GM20000 (cell line): ENCODE measurements around the gene CCDC170.
"Not testable (repeated sequence)": the region's sequence is repeated elsewhere in the genome, so short reads cannot be mapped to it uniquely, and the experiment has no call there.

Source experiments
- DNase-seq: peaks from one replicate; pipeline ENCODE4 v3.0.0; 2012; ENCODE audit warnings: low spot score
- CTCF ChIP-seq: IDR thresholded peaks from 2 replicates; pipeline ENCODE4 v1.5.1; 2012; ENCODE audit warnings: mild to moderate bottlenecking, control low read depth; ENCODE audit errors: extremely low read depth, missing control alignments

The CCDC170 gene

GRCh38 chr6:151493804-151494234, at the start of gene CCDC170:
CCDC170 (plus strand) TSS chr6:151494017; CDS start chr6:151494129, 112 bp downstream.
- no peak for TF ChIP-seq CTCF
- DNase-seq = peak; percentile 39

- no peak for DNase-seq
- no peak for TF ChIP-seq CTCF
These were observed 48.3 kb upstream of the CCDC170 start for GRCh38 chr6:151445482-151445881.

GRCh38 chr6:151447237-151447636, 46.6 kb upstream of the CCDC170 start:
- DNase-seq = no peak
- no peak for TF ChIP-seq CTCF

GRCh38 chr6:151448623-151449022, 45.2 kb upstream of the CCDC170 start:
- no peak for DNase-seq
- no peak for TF ChIP-seq CTCF

- not testable (repeated sequence) for DNase-seq
These were observed 42.9 kb upstream of the CCDC170 start for GRCh38 chr6:151450928-151451327.

- DNase-seq = no peak
- no peak for TF ChIP-seq CTCF
These were observed 42.3 kb upstream of the CCDC170 start for GRCh38 chr6:151451417-151451949.

- no peak for TF ChIP-seq CTCF
- DNase-seq = peak; percentile 98
These were observed 41.7 kb upstream of the CCDC170 start, which contains the start of gene RMND1 for GRCh38 chr6:151451950-151452749. RMND1 (minus strand) TSS chr6:151452126; CDS start chr6:151445811, 6,315 bp downstream.
